ENCODE measurements around the gene SRRM4.

The SRRM4 gene

GRCh38 chr12:119171691-119172425 lies 190.5 kb downstream of the SRRM4 start:
- DNase-seq = no peak

- DNase-seq = no peak
Measured at GRCh38 chr12:119175081-119175480, 193.7 kb downstream of the SRRM4 start.

- DNase-seq = peak; percentile 87
Measured at GRCh38 chr12:119176267-119177055, 195.1 kb downstream of the SRRM4 start.

- no peak for DNase-seq
Measured at GRCh38 chr12:119177056-119177325, 195.7 kb downstream of the SRRM4 start.

GRCh38 chr12:119177724-119178380 lies 196.5 kb downstream of the SRRM4 start:
- DNase-seq = no peak

- peak; percentile 77 for DNase-seq
Measured at GRCh38 chr12:119178544-119179334, 197.4 kb downstream of the SRRM4 start, which contains the start of gene HSPB8. Gene HSPB8, plus strand, starts transcription at chr12:119178931. Its CDS starts 382 bp downstream, at chr12:119179313.

- peak; percentile 81 for DNase-seq
Measured at GRCh38 chr12:119179335-119180021, 198.1 kb downstream of the SRRM4 start.

- peak; percentile 47 for DNase-seq
Measured at GRCh38 chr12:119180380-119181040, 199.2 kb downstream of the SRRM4 start.

GRCh38 chr12:119181202-119181601 lies 199.9 kb downstream of the SRRM4 start:
- no peak for DNase-seq

- DNase-seq = no peak
Measured at GRCh38 chr12:119181944-119182343, 200.6 kb downstream of the SRRM4 start.

- peak; percentile 21 for DNase-seq
Measured at GRCh38 chr12:119182701-119183493, 201.6 kb downstream of the SRRM4 start.

- no peak for DNase-seq
Measured at GRCh38 chr12:119183942-119184695, 202.8 kb downstream of the SRRM4 start.

- DNase-seq = no peak
Measured at GRCh38 chr12:119195256-119195655, 213.9 kb downstream of the SRRM4 start.

GRCh38 chr12:119198440-119198839 lies 217.1 kb downstream of the SRRM4 start:
- no peak for DNase-seq

GRCh38 chr12:119200601-119201000 lies 219.3 kb downstream of the SRRM4 start:
- DNase-seq = no peak

- DNase-seq = no peak
Measured at GRCh38 chr12:119201789-119202543, 220.6 kb downstream of the SRRM4 start.

- DNase-seq = no peak
Measured at GRCh38 chr12:119202544-119202943, 221.2 kb downstream of the SRRM4 start.

GRCh38 chr12:119204131-119204530 lies 222.8 kb downstream of the SRRM4 start:
- no peak for DNase-seq

GRCh38 chr12:119204671-119205285 lies 223.4 kb downstream of the SRRM4 start:
- DNase-seq = no peak
